ENCODE measurements around the gene GPR137.
A peak's percentile ranks its signal among the peaks of the same experiment; 100 is the strongest.

Gene GPR137

GRCh38 chr11:64244107-64244506, 41.5 kb upstream of the GPR137 start:
- TF ChIP-seq CTCF (IDR thresholded peaks at IDR 0.05; ENCODE audit: low read depth, low read length, poor library complexity, severe bottlenecking) (no peak), EZH2phosphoT487 (IDR thresholded peaks at IDR 0.05; ENCODE audit: borderline replicate concordance, low read length) (no peak)
- Histone ChIP-seq H3K27me3 (ENCODE audit: control insufficient read depth, low read length) (no peaks in the 10 kb centered on the region), H3F3A (ENCODE audit: control insufficient read depth, insufficient read depth) (peaks cover 41% of the 10 kb centered on the region), H3K9me2 (replicated peaks; ENCODE audit: control insufficient read depth, low read length) (no peaks in the 10 kb centered on the region), H3K4me3 (ENCODE audit: low read length) (no peak overlapping the region), H3K27ac (ENCODE audit: low read depth, low read length) (peak overlapping the region; percentile 10; the same call in 1 of the 2 replicates), H3K36me3 (ENCODE audit: control insufficient read depth, low read length) (peaks cover 54% of the 10 kb centered on the region), H3K9me3 (ENCODE audit: control insufficient read depth, insufficient read depth, low read length) (no peaks in the 10 kb centered on the region), H4K20me1 (ENCODE audit: control insufficient read depth, insufficient read depth, low read depth, low read length) (no peaks in the 10 kb centered on the region), H3K4me1 (ENCODE audit: control insufficient read depth, low read length) (peaks cover 60% of the 10 kb centered on the region), H3K4me2 (ENCODE audit: low read length) (no peak overlapping the region), H3K79me2 (ENCODE audit: control insufficient read depth, low read length) (peaks cover 48% of the 10 kb centered on the region)

DNA sequence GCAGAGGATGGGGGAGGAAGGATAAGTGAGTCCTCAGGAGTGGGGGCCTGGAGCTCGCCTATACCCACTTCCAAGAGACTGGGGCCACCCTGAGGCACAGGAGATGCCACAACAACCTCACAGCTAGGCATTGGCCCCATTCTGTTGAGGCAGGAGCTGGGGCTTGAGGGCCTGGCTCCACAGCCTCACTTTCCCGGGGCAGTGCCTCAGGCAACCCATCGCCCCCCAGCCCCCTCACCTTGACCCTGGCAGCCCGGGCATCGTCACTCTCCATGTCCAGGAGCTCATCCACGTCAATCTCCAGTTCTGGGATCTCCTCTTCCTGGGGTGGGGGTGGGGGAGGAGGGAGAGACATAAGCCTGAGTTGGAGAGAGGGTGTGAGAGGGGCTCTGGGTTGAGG, 40.7 kb upstream of the GPR137 start:
- Histone ChIP-seq H3K4me1 (ENCODE audit: control insufficient read depth, low read length) (peaks cover 57% of the 10 kb centered on the region), H3K4me2 (ENCODE audit: low read length) (peak overlapping the region; percentile 89), H3K9me3 (ENCODE audit: control insufficient read depth, insufficient read depth, low read length) (no peaks in the 10 kb centered on the region), H4K20me1 (ENCODE audit: control insufficient read depth, insufficient read depth, low read depth, low read length) (no peaks in the 10 kb centered on the region), H3F3A (ENCODE audit: control insufficient read depth, insufficient read depth) (peaks cover 34% of the 10 kb centered on the region), H3K36me3 (ENCODE audit: control insufficient read depth, low read length) (peaks cover 50% of the 10 kb centered on the region), H3K27ac (ENCODE audit: low read depth, low read length) (peak overlapping the region; percentile 85), H3K27me3 (ENCODE audit: control insufficient read depth, low read length) (no peaks in the 10 kb centered on the region), H3K79me2 (ENCODE audit: control insufficient read depth, low read length) (peaks cover 48% of the 10 kb centered on the region), H3K4me3 (ENCODE audit: low read length) (peak overlapping the region; percentile 97), H3K9me2 (replicated peaks; ENCODE audit: control insufficient read depth, low read length) (no peaks in the 10 kb centered on the region)
- TF ChIP-seq EZH2phosphoT487 (IDR thresholded peaks at IDR 0.05; ENCODE audit: borderline replicate concordance, low read length) (no peak), CTCF (IDR thresholded peaks at IDR 0.05; ENCODE audit: low read depth, low read length, poor library complexity, severe bottlenecking) (no peak)

- Histone ChIP-seq H3K27ac (ENCODE audit: low read depth, low read length) (peak overlapping the region; percentile 85), H3K9me2 (replicated peaks; ENCODE audit: control insufficient read depth, low read length) (no peaks in the 10 kb centered on the region), H4K20me1 (ENCODE audit: control insufficient read depth, insufficient read depth, low read depth, low read length) (no peaks in the 10 kb centered on the region), H3K36me3 (ENCODE audit: control insufficient read depth, low read length) (peaks cover 47% of the 10 kb centered on the region), H3K9me3 (ENCODE audit: control insufficient read depth, insufficient read depth, low read length) (no peaks in the 10 kb centered on the region), H3K4me2 (ENCODE audit: low read length) (peak overlapping the region; percentile 89), H3K4me3 (ENCODE audit: low read length) (peak overlapping the region; percentile 97), H3K4me1 (ENCODE audit: control insufficient read depth, low read length) (peaks cover 54% of the 10 kb centered on the region), H3F3A (ENCODE audit: control insufficient read depth, insufficient read depth) (peaks cover 29% of the 10 kb centered on the region), H3K27me3 (ENCODE audit: control insufficient read depth, low read length) (no peaks in the 10 kb centered on the region), H3K79me2 (ENCODE audit: control insufficient read depth, low read length) (peaks cover 48% of the 10 kb centered on the region)
- TF ChIP-seq CTCF (IDR thresholded peaks at IDR 0.05; ENCODE audit: low read depth, low read length, poor library complexity, severe bottlenecking) (no peak), EZH2phosphoT487 (IDR thresholded peaks at IDR 0.05; ENCODE audit: borderline replicate concordance, low read length) (no peak)
Observed at GRCh38 chr11:64245401-64245796, 40.2 kb upstream of the GPR137 start.
